HUES64 (cell line): Measurements from ENCODE around the gene ATF6B.
"Not testable (repeated sequence)": the region's sequence is repeated elsewhere in the genome, so short reads cannot be mapped to it uniquely, and the experiment has no call there.

Experiments used
- H3K27ac ChIP-seq: 2 replicates; pipeline ENCODE4 v1.7.0; 2013; ENCODE audit warnings: low read depth, low read length, inconsistent platforms
- H3K27me3 ChIP-seq: 2 replicates; pipeline ENCODE4 v1.6.1; 2013; ENCODE audit warnings: mild to moderate bottlenecking, low read length; ENCODE audit not compliant: insufficient read depth
- H3K36me3 ChIP-seq: 2 replicates; pipeline ENCODE4 v1.6.1; 2013; ENCODE audit warnings: mild to moderate bottlenecking, low read length; ENCODE audit not compliant: insufficient read depth
- H3K4me1 ChIP-seq: 2 replicates; pipeline ENCODE4 v1.6.1; 2013; ENCODE audit warnings: mild to moderate bottlenecking, low read length, moderate library complexity; ENCODE audit not compliant: insufficient read depth
- H3K4me3 ChIP-seq: 2 replicates; pipeline ENCODE4 v1.5.1; 2013; ENCODE audit warnings: mild to moderate bottlenecking, low read length, moderate library complexity
- H3K9ac ChIP-seq: 2 replicates; pipeline ENCODE4 v1.6.1; 2013; ENCODE audit warnings: mild to moderate bottlenecking, low read depth, low read length
- H3K9me3 ChIP-seq: 2 replicates; pipeline ENCODE4 v1.6.1; 2013; ENCODE audit warnings: low read depth, low read length; ENCODE audit not compliant: insufficient read depth
- WGBS: fragments of 150-250, 120-280 bp; methylation state at CpG from one replicate; pipeline ENCODE4 v1.1.7; 2013; ENCODE audit warnings: missing lambda C conversion rate; 5-methylcytosine and 5-hydroxymethylcytosine counted together

The ATF6B gene

GRCh38 chr6:32073101-32073500 is 54.9 kb downstream of the ATF6B start:
- Histone ChIP-seq H3K9ac (no peak overlapping the region), H3K9me3 (no peaks in the 10 kb centered on the region), H3K36me3 (no peaks in the 10 kb centered on the region), H3K27me3 (no peaks in the 10 kb centered on the region), H3K27ac (no peak overlapping the region), H3K4me1 (peaks cover 10% of the 10 kb centered on the region), H3K4me3 (no peak overlapping the region)
- 57% methylated on average over 3 of the region's 3 CpGs for WGBS

GRCh38 chr6:32070814-32071543 is 57.1 kb downstream of the ATF6B start:
- H3K36me3 ChIP-seq: no peaks in the 10 kb centered on the region
- WGBS: 66% methylated on average over 16 of the region's 16 CpGs
- no peak overlapping the region for H3K9ac ChIP-seq

GRCh38 chr6:32069878-32070515 is 58.0 kb downstream of the ATF6B start:
- Histone ChIP-seq H3K36me3 (no peaks in the 10 kb centered on the region), H3K27me3 (no peaks in the 10 kb centered on the region), H3K9ac (no peak overlapping the region), H3K27ac (no peak overlapping the region), H3K4me1 (peaks cover 10% of the 10 kb centered on the region), H3K9me3 (no peaks in the 10 kb centered on the region), H3K4me3 (no peak overlapping the region)
- 90% methylated on average over 24 of the region's 24 CpGs for WGBS

More at GRCh38 chr6:32070814-32071543, 57.1 kb downstream of the ATF6B start:
- Histone ChIP-seq H3K9me3 (no peaks in the 10 kb centered on the region), H3K27ac (no peak overlapping the region), H3K27me3 (no peaks in the 10 kb centered on the region), H3K4me3 (no peak overlapping the region), H3K4me1 (peaks cover 10% of the 10 kb centered on the region)

- 94% methylated on average over 17 of the region's 17 CpGs for WGBS
- Histone ChIP-seq H3K9me3 (no peaks in the 10 kb centered on the region), H3K9ac (no peak overlapping the region), H3K27ac (no peak overlapping the region), H3K4me1 (peaks cover 10% of the 10 kb centered on the region), H3K27me3 (no peaks in the 10 kb centered on the region), H3K36me3 (no peaks in the 10 kb centered on the region), H3K4me3 (no peak overlapping the region)
These were observed 58.6 kb downstream of the ATF6B start for GRCh38 chr6:32069460-32069859.

- Histone ChIP-seq H3K4me3 (no peak overlapping the region), H3K27ac (no peak overlapping the region), H3K36me3 (no peaks in the 10 kb centered on the region), H3K4me1 (peaks cover 10% of the 10 kb centered on the region), H3K9me3 (no peaks in the 10 kb centered on the region), H3K27me3 (no peaks in the 10 kb centered on the region), H3K9ac (no peak overlapping the region)
- WGBS: 93% methylated on average over 14 of the region's 14 CpGs
These were observed 59.2 kb downstream of the ATF6B start for GRCh38 chr6:32068867-32069266.

GRCh38 chr6:32068315-32068714 is 59.7 kb downstream of the ATF6B start:
- H3K27ac ChIP-seq, H3K27me3 ChIP-seq, H3K4me3 ChIP-seq, H3K9me3 ChIP-seq, H3K9ac ChIP-seq, H3K36me3 ChIP-seq, H3K4me1 ChIP-seq: not testable (repeated sequence)
- 95% methylated on average over 13 of the region's 13 CpGs for WGBS

GRCh38 chr6:32067521-32067920 is 60.5 kb downstream of the ATF6B start:
- H3K9ac ChIP-seq, H3K9me3 ChIP-seq, H3K4me1 ChIP-seq, H3K36me3 ChIP-seq, H3K27ac ChIP-seq, H3K27me3 ChIP-seq, H3K4me3 ChIP-seq: not testable (repeated sequence)
- WGBS: 92% methylated on average over 19 of the region's 19 CpGs
